Peyer's patch (tissue), 4 donors: ENCODE data around the gene SPRR1A. TPM values are rescaled to one million over a fixed set of nuclear protein-coding genes. Genes with fewer than 3 reads are reported as not detected.

Experiments
- DNase-seq, 3 donors: peaks; one replicate each; pipeline ENCODE4 v3.0.0-alpha.2; 2017 to 2019
- H3K27ac ChIP-seq, 4 donors: fragments of 200-600 bp; sonication (generic); one replicate each; pipeline ENCODE4 v1.5.1; 2016 to 2019
- H3K27me3 ChIP-seq, 2 donors: fragments of 200-600 bp; sonication (generic); one replicate each; pipeline ENCODE4 v1.5.1; 2019
- H3K36me3 ChIP-seq, 3 donors: fragments of 200-600 bp; sonication (generic); one replicate each; pipeline ENCODE4 v1.5.1; 2016 to 2019
- H3K4me1 ChIP-seq, 4 donors: fragments of 200-600 bp; sonication (generic); one replicate each; pipeline ENCODE4 v1.5.1; 2016 to 2019
- H3K4me3 ChIP-seq, 4 donors: fragments of 200-600 bp; sonication (generic); 1 replicate in 3 of 4; 2 replicates in 1 of 4; pipeline ENCODE4 v1.5.1; 2016 to 2019; ENCODE audit warnings: mild to moderate bottlenecking in 1 of 4
- H3K9me3 ChIP-seq, 4 donors: fragments of 200-600 bp; sonication (generic); one replicate each; pipeline ENCODE4 v1.5.1; 2016 to 2019; ENCODE audit warnings: mild to moderate bottlenecking in 1 of 4
- CTCF ChIP-seq, 6 experiments: fragments of 450-650 bp in 4 of 6; fragments of 200-600 bp in 2 of 6; sonication (generic) in 1 of 6; IDR thresholded peaks; one replicate each; pipeline ENCODE4 v1.5.1; 2017 to 2019; ENCODE audit warnings: antibody characterized with exemption in 6 of 6, mild to moderate bottlenecking in 3 of 6, moderate library complexity in 1 of 6
- POLR2A ChIP-seq, 2 donors: fragments of 450-650 bp; IDR thresholded peaks; one replicate each; pipeline ENCODE4 v1.5.1; 2017; ENCODE audit warnings: antibody characterized with exemption in 2 of 2, mild to moderate bottlenecking in 2 of 2, moderate library complexity in 2 of 2
- total RNA-seq, 4 donors: library from RNA; depleted of rRNA; stranded (reverse); fragments of >200 nt; gene quantifications; one replicate each; pipeline ENCODE4 v1.1.0, GENCODE V29; 2016

Gene SPRR1A
- total RNA-seq, 4 donors from 2014 or later = not detected

- no peaks in the 10 kb centered on the region for H3K4me1 ChIP-seq
- no peak for TF ChIP-seq POLR2A (IDR thresholded peaks at IDR 0.05)
- no peak for TF ChIP-seq CTCF (IDR thresholded peaks at IDR 0.05)
- no peak for DNase-seq
Measured at GRCh38 chr1:152982076-152982475, 1.8 kb upstream of the SPRR1A start.

GRCh38 chr1:152983234-152983633 lies 647 bp upstream of the SPRR1A start:
- Histone ChIP-seq H3K4me3 (no peak overlapping the region), H3K27me3 (no peaks in the 10 kb centered on the region), H3K36me3 (no peaks in the 10 kb centered on the region), H3K9me3 (no peaks in the 10 kb centered on the region), H3K27ac (no peak overlapping the region), H3K4me1 (no peaks in the 10 kb centered on the region)
- no peak for DNase-seq
- TF ChIP-seq CTCF (IDR thresholded peaks at IDR 0.05) (no peak), POLR2A (IDR thresholded peaks at IDR 0.05) (no peak)

More at GRCh38 chr1:152982076-152982475, 1.8 kb upstream of the SPRR1A start:
- Histone ChIP-seq H3K27me3 (no peaks in the 10 kb centered on the region), H3K4me3 (no peak overlapping the region), H3K9me3 (no peaks in the 10 kb centered on the region), H3K27ac (no peak overlapping the region), H3K36me3 (no peaks in the 10 kb centered on the region)

GRCh38 chr1:152986578-152986977 lies 2.7 kb downstream of the SPRR1A start:
- H3K36me3 ChIP-seq = no peaks in the 10 kb centered on the region
- no peak overlapping the region for H3K4me3 ChIP-seq
- H3K27ac ChIP-seq = no peak overlapping the region
- no peaks in the 10 kb centered on the region for H3K4me1 ChIP-seq
- DNase-seq = no peak
- no peak for TF ChIP-seq POLR2A (IDR thresholded peaks at IDR 0.05)
- no peak for TF ChIP-seq CTCF (IDR thresholded peaks at IDR 0.05)
- H3K9me3 ChIP-seq = no peaks in the 10 kb centered on the region
- no peaks in the 10 kb centered on the region for H3K27me3 ChIP-seq

- Histone ChIP-seq H3K4me3 (no peak overlapping the region), H3K27ac (no peak overlapping the region), H3K27me3 (no peaks in the 10 kb centered on the region), H3K36me3 (no peaks in the 10 kb centered on the region), H3K9me3 (no peaks in the 10 kb centered on the region), H3K4me1 (no peaks in the 10 kb centered on the region)
- no peak for DNase-seq
- TF ChIP-seq CTCF (IDR thresholded peaks at IDR 0.05) (no peak), POLR2A (IDR thresholded peaks at IDR 0.05) (no peak)
Measured at GRCh38 chr1:152993186-152993585, 9.3 kb downstream of the SPRR1A start.

GRCh38 chr1:152995842-152996241 lies 12.0 kb downstream of the SPRR1A start:
- H3K27me3 ChIP-seq = no peaks in the 10 kb centered on the region
- no peak for DNase-seq
- no peaks in the 10 kb centered on the region for H3K4me1 ChIP-seq
- H3K36me3 ChIP-seq = no peaks in the 10 kb centered on the region
- TF ChIP-seq CTCF (IDR thresholded peaks at IDR 0.05) (no peak), POLR2A (IDR thresholded peaks at IDR 0.05) (no peak)
- H3K9me3 ChIP-seq = no peaks in the 10 kb centered on the region
- H3K4me3 ChIP-seq = no peak overlapping the region
- no peak overlapping the region for H3K27ac ChIP-seq
